T-cell (primary cell): ENCODE data around the gene DDN. TPM values are rescaled to one million over a fixed set of nuclear protein-coding genes. Genes with fewer than 3 reads are reported as not detected.

Source experiments
- ATAC-seq, 4 experiments: fragments of 200-7000 bp in 3 of 4; fragments of 150-1000 bp in 1 of 4; cut with Tn5 transposase; replicated peaks in 1 of 4; 1 replicate in 3 of 4; 2 replicates in 1 of 4; pipeline ENCODE4 v1.10.0; 2021; ENCODE audit warnings: moderate library complexity in 3 of 4, mild to moderate bottlenecking in 2 of 4, moderate number of reproducible peaks in 1 of 4
- CTCF ChIA-PET, 2 donors: fragments of 300-600 bp; sonication (Branson Sonifier 250); formaldehyde crosslinking; loops; one replicate each; lab custom pipeline; 2022; ENCODE audit warnings: antibody characterized with exemption in 2 of 2; lab: Charles Lee
- POLR2A ChIA-PET, 2 donors: fragments of 300-600 bp; sonication (Branson Sonifier 250); formaldehyde crosslinking; loops; one replicate each; lab custom pipeline; 2022; ENCODE audit warnings: antibody characterized with exemption in 2 of 2; lab: Charles Lee
- DNase-seq, 35 experiments: peaks; one replicate each; pipeline versions ENCODE4 v3.0.0 to v3.0.0-alpha.2; 2013 to 2023
- H3K27ac ChIP-seq: one replicate; pipeline ENCODE4 v1.5.1; 2013; ENCODE audit warnings: low read length
- H3K27me3 ChIP-seq, 2 experiments: replicated peaks in 1 of 2; 1 replicate in 1 of 2; 2 replicates in 1 of 2; pipeline versions ENCODE4 v1.6.1 to v1.7.0; 2013; ENCODE audit warnings: low read length in 1 of 2, mixed read lengths in 1 of 2; ENCODE audit not compliant: control insufficient read depth in 2 of 2, insufficient read depth in 2 of 2; ENCODE audit errors: extremely low read depth in 1 of 2
- H3K36me3 ChIP-seq, 2 donors: 1 replicate in 1 of 2; 2 replicates in 1 of 2; pipeline versions ENCODE4 v1.6.1 to v1.7.0; 2013; ENCODE audit warnings: low read length in 1 of 2; ENCODE audit not compliant: control insufficient read depth in 2 of 2, insufficient read depth in 1 of 2; ENCODE audit errors: extremely low read depth in 1 of 2
- H3K4me1 ChIP-seq, 2 experiments: 1 replicate in 1 of 2; 2 replicates in 1 of 2; pipeline versions ENCODE4 v1.6.1 to v1.7.0; 2013; ENCODE audit warnings: low read length in 2 of 2, mixed read lengths in 1 of 2; ENCODE audit not compliant: insufficient read depth in 2 of 2, control insufficient read depth in 1 of 2; ENCODE audit errors: extremely low read depth in 1 of 2
- H3K4me3 ChIP-seq, 2 donors: 1 replicate in 1 of 2; 2 replicates in 1 of 2; pipeline versions ENCODE4 v1.5.1 to v1.7.0; 2013; ENCODE audit warnings: mild to moderate bottlenecking in 2 of 2, low read length in 1 of 2, moderate library complexity in 1 of 2; ENCODE audit not compliant: control insufficient read depth in 1 of 2; ENCODE audit errors: extremely low read depth in 1 of 2
- H3K9me3 ChIP-seq: 2 replicates; pipeline ENCODE4 v1.7.0; 2013
- H3K27ac Mint-ChIP-seq, 2 donors: one replicate each; pipeline ENCODE4 v1.8.0; 2020 to 2021; ENCODE audit warnings: mild to moderate bottlenecking in 2 of 2, mixed read lengths in 2 of 2
- H3K27me3 Mint-ChIP-seq, 2 donors: one replicate each; pipeline ENCODE4 v1.8.0; 2021 to 2022; ENCODE audit warnings: mixed read lengths in 2 of 2
- H3K36me3 Mint-ChIP-seq: one replicate; pipeline ENCODE4 v1.8.0; 2021; ENCODE audit warnings: mixed read lengths
- H3K4me1 Mint-ChIP-seq, 3 donors: one replicate each; pipeline ENCODE4 v1.8.0; 2020 to 2022; ENCODE audit warnings: mixed read lengths in 3 of 3, mild to moderate bottlenecking in 1 of 3
- H3K4me3 Mint-ChIP-seq, 3 donors: one replicate each; pipeline ENCODE4 v1.8.0; 2020 to 2022; ENCODE audit warnings: mild to moderate bottlenecking in 3 of 3, mixed read lengths in 3 of 3, moderate library complexity in 3 of 3
- H3K9me3 Mint-ChIP-seq, 3 donors: one replicate each; pipeline ENCODE4 v1.8.0; 2020 to 2022; ENCODE audit warnings: mixed read lengths in 3 of 3
- WGBS: methylation state at CpG from one replicate; pipeline ENCODE4 v1.1.5; 2013; ENCODE audit warnings: missing lambda C conversion rate; ENCODE audit not compliant: insufficient coverage; 5-methylcytosine and 5-hydroxymethylcytosine counted together
- total RNA-seq, 35 experiments: library from RNA in 6 of 35; stranded (reverse) in 6 of 35; fragments of 120-200 nt in 1 of 35; gene quantifications; one replicate each; pipeline versions ENCODE4 v1.2.1 to v1.2.4 and lab custom pipeline; 2013 to 2026

The DDN gene
- total RNA-seq (1 to 10 TPM in 1 of 5 donors, under 1 TPM in 4; 0.09 to 1.3 (median 0.15) TPM), total RNA-seq (lab: John Stamatoyannopoulos, UW) (0 to 2.3 (median 0.49) reads per million in 29 experiments)
- total RNA-seq (2013) = 0.06 TPM

GRCh38 chr12:48999371-49000131, at the start of gene DDN:
Gene DDN (minus strand): TSS chr12:48999375. CDS start chr12:48999287, 88 bp downstream.
- Mint-ChIP-seq H3K9me3 (no peaks in the 10 kb centered on the region), H3K27me3 (peaks cover 42 to 58% of the 10 kb centered on the region in 2 donors), H3K4me3 (peak within 1 kb of the TSS; percentile 52 to 77 (median 59)), H3K4me1 (peaks cover 37 to 45% (median 44%) of the 10 kb centered on the region in 3 donors), H3K27ac (no peak within 1 kb of the TSS), H3K36me3 (peaks cover 37% of the 10 kb centered on the region)
- Histone ChIP-seq H3K36me3 (peaks cover 3 to 32% of the 10 kb centered on the region in 2 donors), H3K4me3 (peak within 1 kb of the TSS; percentile 24 to 46), H3K9me3 (no peaks in the 10 kb centered on the region), H3K27ac (no peak within 1 kb of the TSS), H3K4me1 (peaks cover 3 to 44% of the 10 kb centered on the region in 2 experiments), H3K27me3 (peaks cover 4 to 86% of the 10 kb centered on the region in 2 experiments)
- ChIA-PET POLR2A (interaction anchor here (0.5 to 0.7 kb wide), 4 partner anchors 12 to 304 kb away, joined by 3 to 5 read pairs (median 4); no protein-coding TSS in a partner anchor), CTCF (interaction anchor here (0.9 to 1.7 kb wide), 3 partner anchors 11 to 42 kb away, joined by 3 to 9 read pairs (median 6); partner anchors contain the start of genes ARF3 (in 1 of the 2) and WNT1 (in 1 of the 2))
- DNase-seq = peak in 22 of 35 experiments; percentile 31 to 70 (median 48)
- ATAC-seq = peak; percentile 44 to 51 (median 45)
- WGBS = 6% methylated on average over 16 of the region's 30 CpGs

- Histone ChIP-seq H3K27ac (no peak overlapping the region), H3K4me3 (no peak overlapping the region), H3K27me3 (no peaks in the 10 kb centered on the region), H3K36me3 (peaks cover 43 to 98% of the 10 kb centered on the region in 2 donors), H3K4me1 (peaks cover 0 to 11% of the 10 kb centered on the region in 2 experiments), H3K9me3 (no peaks in the 10 kb centered on the region)
- 100% methylated on average over 10 of the region's 10 CpGs for WGBS
- H3K27ac Mint-ChIP-seq = no peak overlapping the region
- ATAC-seq (no peak), DNase-seq (no peak)
- H3K4me1 Mint-ChIP-seq = peaks cover 2 to 20% (median 19%) of the 10 kb centered on the region in 3 donors
- H3K27me3 Mint-ChIP-seq = no peaks in the 10 kb centered on the region
- ChIA-PET POLR2A (no interaction called here), CTCF (interaction anchor here (0.6 to 1.4 kb wide), 2 partner anchors 12 to 30 kb away, joined by 3 to 4 read pairs; no protein-coding TSS in a partner anchor)
- no peaks in the 10 kb centered on the region for H3K9me3 Mint-ChIP-seq
- H3K4me3 Mint-ChIP-seq = no peak overlapping the region
- peaks cover 70% of the 10 kb centered on the region for H3K36me3 Mint-ChIP-seq
Observed at GRCh38 chr12:49048953-49049352, 49.8 kb upstream of the DDN start.

GRCh38 chr12:49046129-49046895, 47.1 kb upstream of the DDN start:
- Histone ChIP-seq H3K4me3 (no peak overlapping the region), H3K27ac (no peak overlapping the region), H3K27me3 (no peaks in the 10 kb centered on the region), H3K9me3 (no peaks in the 10 kb centered on the region), H3K4me1 (peaks cover 0 to 13% of the 10 kb centered on the region in 2 experiments), H3K36me3 (peaks cover 36 to 98% of the 10 kb centered on the region in 2 donors)
- ATAC-seq (no peak), DNase-seq (no peak)
- POLR2A ChIA-PET = interaction anchor here in 1 of 2 donors (0.6 kb wide), 2 partner anchors 50 to 67 kb away, joined by 7 to 8 read pairs; no protein-coding TSS in a partner anchor
- no peaks in the 10 kb centered on the region for H3K9me3 Mint-ChIP-seq
- peak overlapping the region in 1 of 2 donors; percentile 11 for H3K27ac Mint-ChIP-seq
- WGBS = 100% methylated on average over 6 of the region's 12 CpGs
- H3K27me3 Mint-ChIP-seq = no peaks in the 10 kb centered on the region
- no peak overlapping the region for H3K4me3 Mint-ChIP-seq
- CTCF ChIA-PET = interaction anchor here (0.6 kb wide), 3 partner anchors 68 to 189 kb away, joined by 3 to 6 read pairs (median 4); no protein-coding TSS in a partner anchor
- peaks cover 62% of the 10 kb centered on the region for H3K36me3 Mint-ChIP-seq
- H3K4me1 Mint-ChIP-seq = peaks cover 4 to 20% (median 8%) of the 10 kb centered on the region in 3 donors

- H3K9me3 ChIP-seq = no peaks in the 10 kb centered on the region
- peaks cover 39 to 98% of the 10 kb centered on the region in 2 donors for H3K36me3 ChIP-seq
- H3K9me3 Mint-ChIP-seq = no peaks in the 10 kb centered on the region
- H3K4me3 ChIP-seq = no peak overlapping the region
- POLR2A ChIA-PET = no interaction called here
- no peak for ATAC-seq
- no peaks in the 10 kb centered on the region for H3K27me3 Mint-ChIP-seq
- no peaks in the 10 kb centered on the region for H3K27me3 ChIP-seq
- 97% methylated on average over 12 of the region's 12 CpGs for WGBS
- H3K27ac ChIP-seq = no peak overlapping the region
- H3K27ac Mint-ChIP-seq = no peak overlapping the region
- peaks cover 4 to 13% (median 8%) of the 10 kb centered on the region in 3 donors for H3K4me1 Mint-ChIP-seq
- H3K4me3 Mint-ChIP-seq = no peak overlapping the region
- H3K4me1 ChIP-seq = peaks cover 0 to 9% of the 10 kb centered on the region in 2 experiments
- DNase-seq = no peak
- CTCF ChIA-PET = interaction anchor here (0.6 to 2.9 kb wide), 3 partner anchors 48 to 207 kb away, joined by 3 to 16 read pairs (median 9); no protein-coding TSS in a partner anchor
- peaks cover 61% of the 10 kb centered on the region for H3K36me3 Mint-ChIP-seq
Observed at GRCh38 chr12:49044660-49045059, 45.5 kb upstream of the DDN start.

- no peaks in the 10 kb centered on the region for H3K27me3 Mint-ChIP-seq
- ChIA-PET POLR2A (no interaction called here), CTCF (interaction anchor here (0.6 to 2.9 kb wide), 12 partner anchors 8 to 836 kb away, joined by 3 to 16 read pairs (median 4); a partner anchor contains a TSS)
- H3K27ac Mint-ChIP-seq = peak overlapping the region; percentile 36 to 45
- WGBS = 28% methylated on average over 7 of the region's 11 CpGs
- peaks cover 4 to 13% (median 8%) of the 10 kb centered on the region in 3 donors for H3K4me1 Mint-ChIP-seq
- peak; percentile 58 to 89 (median 77) for DNase-seq
- H3K9me3 Mint-ChIP-seq = no peaks in the 10 kb centered on the region
- no peak overlapping the region for H3K4me3 Mint-ChIP-seq
- H3K4me3 ChIP-seq = no peak overlapping the region
- H3K36me3 ChIP-seq = peaks cover 42 to 98% of the 10 kb centered on the region in 2 donors
- no peaks in the 10 kb centered on the region for H3K27me3 ChIP-seq
- H3K4me1 ChIP-seq = peaks cover 0 to 9% of the 10 kb centered on the region in 2 experiments
- ATAC-seq = peak; percentile 77 to 89 (median 84)
- peak overlapping the region; percentile 7 for H3K27ac ChIP-seq
- H3K36me3 Mint-ChIP-seq = peaks cover 60% of the 10 kb centered on the region
- H3K9me3 ChIP-seq = no peaks in the 10 kb centered on the region
Observed at GRCh38 chr12:49043856-49044258, 44.7 kb upstream of the DDN start.
